DND-41 (cell line): ENCODE results near the gene SEMA5B.

Source experiments
- EZH2 ChIP-seq: IDR thresholded peaks from 3 replicates; pipeline ENCODE4 v1.6.1; 2012; ENCODE audit warnings: borderline replicate concordance, low read depth, mild to moderate bottlenecking, moderate library complexity, low read length, inconsistent platforms; ENCODE audit not compliant: severe bottlenecking
- TF ChIP-seq, protein P1 (sequence below): IDR thresholded peaks from 2 replicates; pipeline ENCODE4 v1.5.1; 2012; ENCODE audit warnings: borderline replicate concordance, low read length, moderate library complexity, mild to moderate bottlenecking; ENCODE audit not compliant: poor library complexity, severe bottlenecking; ENCODE audit errors: extremely low read depth

DNA sequence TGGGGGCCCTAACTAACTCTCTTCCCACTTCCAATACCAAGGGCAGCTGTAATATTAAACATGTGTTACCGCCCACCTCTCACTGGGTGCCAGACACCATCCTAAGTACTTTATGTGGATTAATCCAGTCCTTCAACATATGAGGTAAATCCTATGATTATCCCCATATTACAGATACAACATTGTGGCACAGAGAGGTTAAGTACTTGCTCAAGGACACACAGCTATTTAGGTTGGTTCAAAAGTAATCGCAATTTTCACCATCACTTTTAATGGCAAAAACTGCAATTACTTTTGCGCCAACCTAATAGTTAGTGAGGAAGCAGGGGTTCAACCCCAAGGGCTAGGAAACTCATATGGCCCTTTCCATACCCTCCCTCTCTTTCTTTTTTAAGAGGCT is 100.8 kb downstream of the SEMA5B start:
- TF ChIP-seq EZH2: no peak
- TF ChIP-seq, protein P1, sequence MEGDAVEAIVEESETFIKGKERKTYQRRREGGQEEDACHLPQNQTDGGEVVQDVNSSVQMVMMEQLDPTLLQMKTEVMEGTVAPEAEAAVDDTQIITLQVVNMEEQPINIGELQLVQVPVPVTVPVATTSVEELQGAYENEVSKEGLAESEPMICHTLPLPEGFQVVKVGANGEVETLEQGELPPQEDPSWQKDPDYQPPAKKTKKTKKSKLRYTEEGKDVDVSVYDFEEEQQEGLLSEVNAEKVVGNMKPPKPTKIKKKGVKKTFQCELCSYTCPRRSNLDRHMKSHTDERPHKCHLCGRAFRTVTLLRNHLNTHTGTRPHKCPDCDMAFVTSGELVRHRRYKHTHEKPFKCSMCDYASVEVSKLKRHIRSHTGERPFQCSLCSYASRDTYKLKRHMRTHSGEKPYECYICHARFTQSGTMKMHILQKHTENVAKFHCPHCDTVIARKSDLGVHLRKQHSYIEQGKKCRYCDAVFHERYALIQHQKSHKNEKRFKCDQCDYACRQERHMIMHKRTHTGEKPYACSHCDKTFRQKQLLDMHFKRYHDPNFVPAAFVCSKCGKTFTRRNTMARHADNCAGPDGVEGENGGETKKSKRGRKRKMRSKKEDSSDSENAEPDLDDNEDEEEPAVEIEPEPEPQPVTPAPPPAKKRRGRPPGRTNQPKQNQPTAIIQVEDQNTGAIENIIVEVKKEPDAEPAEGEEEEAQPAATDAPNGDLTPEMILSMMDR: no peak
